ENCODE measurements around the gene DPEP1. TPM values are rescaled to one million over a fixed set of nuclear protein-coding genes. Genes with fewer than 3 reads are reported as not detected.
"Not testable (repeated sequence)": the region's sequence is repeated elsewhere in the genome, so short reads cannot be mapped to it uniquely, and the experiment has no call there.

DPEP1 gene
- total RNA-seq, 1 donor from 2014 or later: not detected

DNA sequence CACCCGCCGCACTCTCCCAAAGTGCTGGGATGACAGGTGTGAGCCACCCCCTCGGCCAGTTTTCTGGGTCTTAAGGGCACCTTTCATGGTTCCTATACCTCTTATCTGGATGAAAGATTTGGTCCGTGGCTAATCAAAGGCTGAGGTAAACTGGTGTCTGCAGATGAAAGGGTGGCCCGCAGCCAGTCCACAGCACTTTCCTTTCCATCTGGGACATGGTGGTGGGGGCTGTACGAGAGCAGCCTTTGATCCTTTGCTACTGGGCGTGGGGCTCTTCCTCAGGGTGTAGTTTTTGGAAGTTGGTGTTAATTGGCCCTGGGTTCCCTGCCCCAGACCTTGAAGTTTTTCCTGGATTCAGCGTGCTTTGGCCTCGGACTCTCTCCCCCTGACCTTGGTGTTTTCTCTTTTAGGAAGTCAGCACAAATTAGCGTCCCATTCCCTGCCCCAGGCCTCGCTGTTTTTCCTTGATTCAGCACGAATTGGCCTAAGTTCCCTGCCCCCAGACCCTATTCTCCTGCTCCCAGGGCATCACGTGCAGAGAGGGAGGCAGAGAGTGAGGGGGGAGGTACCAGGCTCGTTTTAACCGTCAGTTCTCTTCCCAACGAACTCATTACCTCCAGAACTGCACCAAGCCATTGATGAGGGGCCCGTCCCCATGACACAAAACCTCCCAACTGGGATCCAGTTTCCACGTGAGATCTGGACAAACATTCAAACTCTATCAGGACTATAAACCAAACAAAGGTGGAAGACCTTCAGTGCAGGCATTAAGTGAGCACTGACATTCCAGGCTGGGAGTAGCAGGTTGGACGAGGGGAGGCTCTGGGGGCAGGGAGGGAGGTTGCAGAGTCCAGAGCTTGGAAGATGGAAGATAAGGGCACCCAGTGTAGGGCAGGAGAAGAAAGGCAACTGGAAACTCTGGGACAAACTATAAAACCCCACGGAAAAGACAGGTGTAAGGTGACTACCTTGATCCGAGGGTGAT is 11.6 kb downstream of the DPEP1 start:
- H3K27me3 ChIP-seq (ENCODE audit: low read depth): peaks cover 62% of the 10 kb centered on the region
- intact Hi-C loops (cut with micrococcal nuclease): no loop called here
- H3K4me1 ChIP-seq: peaks cover 7% of the 10 kb centered on the region

DNA sequence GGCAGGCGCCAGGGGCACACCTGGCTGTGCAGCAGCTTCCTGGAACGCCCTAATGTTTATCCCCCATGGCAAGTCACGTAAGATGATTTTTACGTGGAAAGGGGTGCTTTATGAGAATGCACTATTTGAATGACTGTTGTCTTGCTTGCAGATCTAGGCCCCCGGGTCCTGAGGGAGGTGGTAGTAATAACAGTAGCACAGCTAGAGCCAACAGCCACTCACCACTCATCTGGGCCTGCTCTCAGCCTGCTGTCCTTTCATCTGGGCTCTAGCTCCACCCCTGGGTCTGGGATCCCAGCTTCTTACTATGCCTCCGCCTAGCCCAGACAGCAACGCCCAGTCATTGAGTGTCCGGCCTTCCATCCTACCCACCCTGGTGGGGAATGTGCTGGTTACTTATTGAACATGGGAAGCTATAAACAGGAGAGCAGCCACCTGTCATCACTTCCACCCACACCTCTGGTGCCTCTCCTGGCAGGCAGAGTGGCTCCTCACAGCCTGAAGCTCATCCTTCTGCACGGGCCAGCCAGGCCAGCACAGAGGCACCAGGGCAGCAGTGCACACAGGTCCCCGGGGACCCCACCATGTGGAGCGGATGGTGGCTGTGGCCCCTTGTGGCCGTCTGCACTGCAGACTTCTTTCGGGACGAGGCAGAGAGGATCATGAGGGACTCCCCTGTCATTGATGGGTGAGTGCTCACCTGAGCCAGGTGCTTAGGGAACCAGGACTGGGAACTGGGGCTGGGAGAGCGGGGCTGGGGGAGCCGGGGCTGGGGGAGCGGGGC is 16.6 kb downstream of the DPEP1 start:
- intact Hi-C loops (cut with micrococcal nuclease): no loop called here
- H3K27me3 ChIP-seq (ENCODE audit: low read depth): peaks cover 57% of the 10 kb centered on the region
- no peaks in the 10 kb centered on the region for H3K9me3 ChIP-seq (replicated peaks)
- DNase-seq: no peak
- H3K36me3 ChIP-seq: no peaks in the 10 kb centered on the region
- H3K27ac ChIP-seq (replicated peaks): no peak overlapping the region
- TF ChIP-seq, protein P1, sequence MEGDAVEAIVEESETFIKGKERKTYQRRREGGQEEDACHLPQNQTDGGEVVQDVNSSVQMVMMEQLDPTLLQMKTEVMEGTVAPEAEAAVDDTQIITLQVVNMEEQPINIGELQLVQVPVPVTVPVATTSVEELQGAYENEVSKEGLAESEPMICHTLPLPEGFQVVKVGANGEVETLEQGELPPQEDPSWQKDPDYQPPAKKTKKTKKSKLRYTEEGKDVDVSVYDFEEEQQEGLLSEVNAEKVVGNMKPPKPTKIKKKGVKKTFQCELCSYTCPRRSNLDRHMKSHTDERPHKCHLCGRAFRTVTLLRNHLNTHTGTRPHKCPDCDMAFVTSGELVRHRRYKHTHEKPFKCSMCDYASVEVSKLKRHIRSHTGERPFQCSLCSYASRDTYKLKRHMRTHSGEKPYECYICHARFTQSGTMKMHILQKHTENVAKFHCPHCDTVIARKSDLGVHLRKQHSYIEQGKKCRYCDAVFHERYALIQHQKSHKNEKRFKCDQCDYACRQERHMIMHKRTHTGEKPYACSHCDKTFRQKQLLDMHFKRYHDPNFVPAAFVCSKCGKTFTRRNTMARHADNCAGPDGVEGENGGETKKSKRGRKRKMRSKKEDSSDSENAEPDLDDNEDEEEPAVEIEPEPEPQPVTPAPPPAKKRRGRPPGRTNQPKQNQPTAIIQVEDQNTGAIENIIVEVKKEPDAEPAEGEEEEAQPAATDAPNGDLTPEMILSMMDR (IDR thresholded peaks at IDR 0.05; ENCODE audit: borderline replicate concordance): no peak
- no peak overlapping the region for H3K4me3 ChIP-seq
- no peaks in the 10 kb centered on the region for H3K4me1 ChIP-seq

More for the DNA sequence above, 11.6 kb downstream of the DPEP1 start:
- H3K36me3 ChIP-seq: no peaks in the 10 kb centered on the region
- no peak overlapping the region for H3K4me3 ChIP-seq
- no peak overlapping the region for H3K27ac ChIP-seq (replicated peaks)
- no peaks in the 10 kb centered on the region for H3K9me3 ChIP-seq (replicated peaks)
- TF ChIP-seq, protein P1 (IDR thresholded peaks at IDR 0.05; ENCODE audit: borderline replicate concordance): no peak
- DNase-seq: no peak

DNA sequence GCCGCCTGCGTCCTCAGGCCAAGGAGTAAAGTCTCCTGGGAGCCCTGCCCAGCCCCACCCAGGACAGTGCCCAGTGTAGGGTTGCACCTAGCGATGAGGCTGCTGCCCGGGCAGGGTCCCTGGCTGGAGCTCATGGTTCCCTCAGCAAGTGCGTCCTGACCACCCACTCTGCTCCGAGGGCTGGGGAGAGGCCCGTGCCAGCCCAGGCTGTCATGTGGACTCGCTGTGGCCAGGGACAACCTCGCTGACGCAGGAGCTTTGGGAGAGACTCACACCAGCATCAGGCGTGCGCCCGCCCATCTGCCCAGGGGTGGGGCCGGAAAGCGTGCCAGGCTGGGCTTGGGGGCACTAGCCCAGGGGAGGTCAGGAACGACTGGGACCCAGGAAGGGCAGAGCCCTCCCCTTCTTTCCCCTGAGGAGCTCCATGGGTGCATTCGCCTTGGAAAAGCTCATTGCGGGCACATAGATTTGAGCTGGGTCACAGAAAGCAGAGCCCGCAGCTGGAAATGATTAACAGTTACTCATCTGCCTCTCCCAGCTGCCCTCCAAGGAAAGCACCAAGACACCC is 19.7 kb downstream of the DPEP1 start:
- TF ChIP-seq, protein P1 (IDR thresholded peaks at IDR 0.05; ENCODE audit: borderline replicate concordance): no peak
- intact Hi-C loops (cut with micrococcal nuclease): no loop called here
- no peak overlapping the region for H3K4me3 ChIP-seq
- no peaks in the 10 kb centered on the region for H3K36me3 ChIP-seq
- no peak overlapping the region for H3K27ac ChIP-seq (replicated peaks)
- peaks cover 58% of the 10 kb centered on the region for H3K27me3 ChIP-seq (ENCODE audit: low read depth)
- no peak for DNase-seq
- H3K9me3 ChIP-seq (replicated peaks): no peaks in the 10 kb centered on the region
- no peaks in the 10 kb centered on the region for H3K4me1 ChIP-seq

DNA sequence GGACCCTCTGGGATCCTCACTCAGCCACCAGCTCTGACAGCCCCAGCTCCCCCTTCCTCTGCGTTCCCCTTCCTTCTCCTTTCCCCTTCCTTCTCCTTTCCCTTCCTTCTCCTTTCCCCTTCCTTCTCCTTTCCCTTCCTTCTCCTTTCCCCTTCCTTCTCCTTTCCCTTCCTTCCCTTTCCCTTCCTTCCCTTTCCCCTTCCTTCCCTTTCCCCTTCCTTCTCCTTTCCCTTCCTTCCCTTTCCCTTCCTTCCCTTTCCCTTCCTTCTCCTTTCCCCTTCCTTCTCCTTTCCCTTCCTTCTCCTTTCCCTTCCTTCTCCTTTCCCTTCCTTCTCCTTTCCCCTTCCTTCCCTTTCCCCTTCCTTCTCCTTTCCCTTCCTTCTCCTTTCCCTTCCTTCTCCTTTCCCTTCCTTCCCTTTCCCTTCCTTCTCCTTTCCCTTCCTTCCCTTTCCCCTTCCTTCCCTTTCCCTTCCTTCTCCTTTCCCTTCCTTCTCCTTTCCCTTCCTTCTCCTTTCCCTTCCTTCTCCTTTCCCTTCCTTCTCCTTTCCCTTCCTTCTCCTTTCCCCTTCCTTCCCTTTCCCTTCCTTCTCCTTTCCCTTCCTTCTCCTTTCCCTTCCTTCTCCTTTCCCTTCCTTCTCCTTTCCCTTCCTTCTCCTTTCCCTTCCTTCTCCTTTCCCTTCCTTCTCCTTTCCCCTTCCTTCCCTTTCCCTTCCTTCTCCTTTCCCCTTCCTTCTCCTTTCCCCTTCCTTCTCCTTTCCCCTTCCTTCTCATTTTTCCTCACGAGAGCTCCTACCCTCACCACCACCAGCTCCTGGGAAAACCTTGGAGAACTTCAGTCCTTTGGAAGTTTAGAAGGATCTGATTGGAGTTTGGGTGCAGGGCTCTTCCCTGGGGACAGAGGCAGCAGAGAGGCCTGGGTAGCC is 21.3 kb downstream of the DPEP1 start:
- DNase-seq; intact Hi-C loops (cut with micrococcal nuclease); H3K9me3 ChIP-seq (replicated peaks); H3K4me3 ChIP-seq; H3K27ac ChIP-seq (replicated peaks); H3K4me1 ChIP-seq; H3K36me3 ChIP-seq: not testable (repeated sequence)
- peaks cover 58% of the 10 kb centered on the region for H3K27me3 ChIP-seq (ENCODE audit: low read depth)

DNA sequence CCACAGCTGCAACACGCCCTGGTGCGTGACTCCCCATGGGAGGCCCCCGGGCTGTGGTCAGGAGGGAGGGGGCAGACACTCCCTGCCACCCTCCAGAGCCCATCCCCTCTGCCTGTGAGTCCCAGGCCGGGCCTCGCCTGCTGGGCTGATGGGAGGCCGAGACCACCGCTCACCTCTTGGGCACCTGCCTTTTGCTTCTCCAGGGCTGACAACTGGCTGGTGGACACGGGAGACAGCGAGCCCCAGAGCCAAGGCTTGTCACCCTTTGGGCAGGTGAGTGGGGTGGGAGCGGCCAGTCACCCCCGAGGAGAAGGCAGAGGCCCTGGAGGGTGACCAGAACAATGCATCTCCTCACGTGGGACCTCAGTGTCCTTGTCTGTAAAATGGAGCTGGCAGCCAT is 23.2 kb downstream of the DPEP1 start:
- H3K4me3 ChIP-seq: no peak overlapping the region
- peaks cover 48% of the 10 kb centered on the region for H3K27me3 ChIP-seq (ENCODE audit: low read depth)
- no peak for DNase-seq
- intact Hi-C loops (cut with micrococcal nuclease): no loop called here
- H3K9me3 ChIP-seq (replicated peaks): no peaks in the 10 kb centered on the region
- no peaks in the 10 kb centered on the region for H3K36me3 ChIP-seq
- H3K4me1 ChIP-seq: peaks cover 16% of the 10 kb centered on the region
- TF ChIP-seq, protein P1 (IDR thresholded peaks at IDR 0.05; ENCODE audit: borderline replicate concordance): no peak
- H3K27ac ChIP-seq (replicated peaks): no peak overlapping the region
